Urothelium cell line (cell line): ENCODE results near the gene FREM1.

Experiments
- DNase-seq: peaks from one replicate; pipeline ENCODE4 v3.0.0; 2011; ENCODE audit warnings: low spot score, mixed read lengths
- FAIRE-seq: peaks from 2 replicates; lab custom pipeline; 2011; peaks lifted over from hg19 to GRCh38; lab: Jason Lieb, UNC

The FREM1 gene

GRCh38 chr9:14768405-14769229, 141.6 kb downstream of the FREM1 start:
- FAIRE-seq, result no peak

GRCh38 chr9:14766299-14766698, 143.9 kb downstream of the FREM1 start:
- FAIRE-seq, result no peak
- DNase-seq, result no peak

More at GRCh38 chr9:14768405-14769229, 141.6 kb downstream of the FREM1 start:
- peak; percentile 18 for DNase-seq

- DNase-seq, result no peak
Observed at GRCh38 chr9:14761584-14761983, 148.6 kb downstream of the FREM1 start.

GRCh38 chr9:14760060-14760459, 150.2 kb downstream of the FREM1 start:
- no peak for FAIRE-seq
- no peak for DNase-seq

More at GRCh38 chr9:14761584-14761983, 148.6 kb downstream of the FREM1 start:
- no peak for FAIRE-seq

GRCh38 chr9:14756291-14756690, 153.9 kb downstream of the FREM1 start:
- FAIRE-seq, result no peak
- no peak for DNase-seq

GRCh38 chr9:14752871-14753270, 157.4 kb downstream of the FREM1 start:
- FAIRE-seq (no peak), DNase-seq (no peak)

- DNase-seq (no peak), FAIRE-seq (no peak)
Observed at GRCh38 chr9:14752271-14752670, 158.0 kb downstream of the FREM1 start.

- FAIRE-seq (no peak), DNase-seq (no peak)
Observed at GRCh38 chr9:14750821-14751220, 159.4 kb downstream of the FREM1 start.

GRCh38 chr9:14749741-14750211, 160.5 kb downstream of the FREM1 start:
- DNase-seq, result no peak
- FAIRE-seq, result no peak

GRCh38 chr9:14748373-14748772, 161.9 kb downstream of the FREM1 start:
- FAIRE-seq (no peak), DNase-seq (no peak)

- DNase-seq (no peak), FAIRE-seq (no peak)
Observed at GRCh38 chr9:14747111-14747510, 163.1 kb downstream of the FREM1 start.

- FAIRE-seq, result no peak
- DNase-seq, result no peak
Observed at GRCh38 chr9:14746626-14747025, 163.6 kb downstream of the FREM1 start.

- no peak for FAIRE-seq
- no peak for DNase-seq
Observed at GRCh38 chr9:14744768-14745167, 165.5 kb downstream of the FREM1 start.

- no peak for FAIRE-seq
- no peak for DNase-seq
Observed at GRCh38 chr9:14741369-14741768, 168.9 kb downstream of the FREM1 start.

GRCh38 chr9:14733133-14733532, 177.1 kb downstream of the FREM1 start:
- no peak for DNase-seq
- no peak for FAIRE-seq

- FAIRE-seq, result no peak
- no peak for DNase-seq
Observed at GRCh38 chr9:14731294-14731981, 178.8 kb downstream of the FREM1 start.

- no peak for FAIRE-seq
Observed at GRCh38 chr9:14730461-14730898, 179.7 kb downstream of the FREM1 start.

GRCh38 chr9:14723301-14723700, 186.9 kb downstream of the FREM1 start:
- DNase-seq (no peak), FAIRE-seq (no peak)

More at GRCh38 chr9:14730461-14730898, 179.7 kb downstream of the FREM1 start:
- DNase-seq, result no peak

GRCh38 chr9:14722391-14723035, 187.7 kb downstream of the FREM1 start, which contains the start of gene CER1:
Gene CER1 (minus strand): TSS chr9:14722733. CDS start chr9:14722672, 61 bp downstream.
- FAIRE-seq, result no peak

GRCh38 chr9:14719231-14719923, 190.9 kb downstream of the FREM1 start:
- no peak for DNase-seq
- FAIRE-seq, result no peak

More at GRCh38 chr9:14722391-14723035, 187.7 kb downstream of the FREM1 start, which contains the start of gene CER1:
- no peak for DNase-seq
